ENCODE data around the gene IL1RAPL2.
"Not testable (repeated sequence)": the region's sequence is repeated elsewhere in the genome, so short reads cannot be mapped to it uniquely, and the experiment has no call there.

The IL1RAPL2 gene

DNA sequence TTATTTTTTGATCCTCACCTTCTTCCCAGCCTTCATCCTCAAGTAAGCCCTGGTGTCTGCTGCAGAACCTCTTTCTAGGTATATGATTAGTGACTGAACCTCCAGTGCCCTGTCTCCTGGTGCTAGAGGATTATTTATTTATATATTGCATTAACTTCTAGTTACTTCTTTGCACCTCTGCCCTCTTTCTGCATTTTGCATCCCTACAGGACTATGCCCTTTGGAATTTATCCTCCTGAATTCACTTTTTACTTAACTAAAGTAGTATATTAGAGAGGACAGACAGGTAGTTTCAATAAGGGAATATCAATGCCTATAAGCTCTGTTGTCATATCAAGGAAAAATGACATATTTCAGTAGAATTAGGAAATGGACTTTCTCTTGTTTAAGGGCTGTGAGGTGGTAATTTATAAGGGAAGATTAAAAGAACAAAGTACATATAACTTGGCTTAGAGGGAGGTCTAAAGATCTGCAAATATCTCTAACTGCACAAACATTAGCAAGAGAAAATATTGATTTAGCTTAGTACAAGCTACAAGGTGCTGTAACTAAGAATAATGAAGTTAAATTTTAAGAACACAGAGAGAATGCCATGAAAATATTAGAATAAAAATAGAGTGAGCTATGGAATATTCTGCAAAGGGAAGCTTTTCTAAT is 472.8 kb downstream of the IL1RAPL2 start:
- no peak for DNase-seq

DNA sequence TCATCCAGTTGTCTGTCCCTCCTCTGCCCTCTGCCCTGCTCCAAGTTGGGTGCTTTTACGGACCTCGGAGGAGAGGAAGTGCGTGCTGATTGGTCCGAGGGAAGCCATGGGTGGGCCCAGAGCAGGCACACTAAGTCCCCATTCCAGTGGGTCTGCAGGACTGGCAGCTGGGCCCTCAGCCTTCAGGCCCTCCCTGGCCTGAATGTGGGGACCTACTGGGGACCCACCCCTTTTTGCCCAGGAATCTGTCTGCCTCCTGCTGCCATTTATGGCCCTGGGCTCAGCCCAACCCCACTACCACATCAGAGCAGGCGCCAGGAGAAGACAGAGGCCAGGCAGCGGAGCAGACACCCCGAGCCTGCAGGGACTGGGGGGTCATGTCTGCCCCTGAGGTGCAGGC is 484.9 kb downstream of the IL1RAPL2 start:
- no peak for DNase-seq

DNA sequence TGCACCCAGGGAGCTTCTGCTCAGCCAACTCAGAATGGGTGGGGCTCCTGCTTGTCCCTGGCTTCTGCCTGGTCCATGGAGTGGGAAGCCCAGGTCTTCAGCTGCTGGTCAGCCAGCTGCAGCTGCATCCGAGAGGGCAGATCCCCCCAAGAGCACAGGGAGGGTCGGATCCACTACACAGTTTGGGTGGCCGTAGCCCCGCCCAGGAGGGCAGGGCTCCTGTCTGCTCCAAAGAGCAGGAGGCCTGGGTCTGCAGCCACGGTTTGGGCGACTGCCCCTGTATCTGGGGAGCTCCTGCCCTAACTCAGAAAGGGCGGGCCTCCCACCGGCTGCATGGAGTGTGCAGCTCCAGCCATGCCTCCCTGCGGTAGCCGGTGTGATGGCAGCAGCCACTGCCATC is 485.4 kb downstream of the IL1RAPL2 start:
- DNase-seq, result no peak

DNA sequence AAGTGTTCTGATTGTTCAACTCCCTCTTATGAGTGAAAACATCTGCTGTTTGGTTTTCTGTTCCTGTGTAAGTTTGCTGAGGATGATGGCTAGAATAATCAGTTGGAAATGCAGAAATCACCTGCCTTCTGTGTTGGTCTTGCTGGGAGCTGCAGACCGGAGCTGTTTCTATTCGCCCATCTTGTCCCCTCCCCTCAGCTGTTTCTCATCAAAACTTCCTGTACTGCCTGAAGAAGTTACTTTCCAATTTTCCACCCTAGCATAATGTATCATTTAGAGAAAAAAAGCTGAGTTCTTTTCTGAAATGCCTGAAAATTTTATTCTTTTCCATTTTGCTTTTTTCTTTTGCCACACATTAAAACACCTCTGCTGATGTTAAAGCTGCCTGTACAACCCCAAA is 486.9 kb downstream of the IL1RAPL2 start:
- no peak for DNase-seq

DNA sequence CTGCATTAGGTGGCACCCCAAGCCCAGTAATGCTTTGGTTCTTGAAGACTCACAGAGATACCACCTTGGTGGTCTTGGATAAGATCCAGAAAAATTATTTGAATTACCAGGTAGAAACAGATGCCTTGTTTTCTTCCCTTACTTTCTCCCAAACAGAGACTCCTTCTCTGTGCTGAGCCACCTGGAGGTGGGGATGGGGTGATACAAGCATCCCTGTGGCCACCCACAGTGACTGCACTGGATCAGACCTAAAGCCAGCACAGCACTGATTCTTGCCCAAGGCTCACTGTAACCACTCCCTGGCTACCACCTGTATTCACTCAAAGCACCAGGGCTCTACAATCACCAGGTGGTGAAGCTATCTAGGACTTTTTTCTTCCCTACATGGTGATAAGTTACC is 497.7 kb downstream of the IL1RAPL2 start:
- DNase-seq, result no peak

DNA sequence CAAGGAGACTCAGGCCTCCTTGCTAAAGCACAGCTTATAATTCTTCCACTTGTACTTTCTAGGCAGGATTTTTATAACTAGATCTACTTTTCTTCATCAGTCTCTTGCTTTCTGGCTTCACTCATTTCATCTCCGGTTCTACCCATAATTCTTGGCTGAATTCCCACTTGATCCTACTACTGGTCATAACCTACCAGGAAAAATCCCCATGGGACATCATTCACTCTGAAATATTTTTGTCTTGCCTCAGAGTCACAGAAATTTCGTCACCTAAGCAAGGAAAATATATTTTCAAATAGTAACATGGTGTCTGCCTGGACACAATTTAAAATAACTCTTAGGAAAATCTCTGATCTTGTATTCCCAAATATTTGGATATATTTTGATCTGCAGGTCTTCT is 532.2 kb downstream of the IL1RAPL2 start:
- no peak for DNase-seq

DNA sequence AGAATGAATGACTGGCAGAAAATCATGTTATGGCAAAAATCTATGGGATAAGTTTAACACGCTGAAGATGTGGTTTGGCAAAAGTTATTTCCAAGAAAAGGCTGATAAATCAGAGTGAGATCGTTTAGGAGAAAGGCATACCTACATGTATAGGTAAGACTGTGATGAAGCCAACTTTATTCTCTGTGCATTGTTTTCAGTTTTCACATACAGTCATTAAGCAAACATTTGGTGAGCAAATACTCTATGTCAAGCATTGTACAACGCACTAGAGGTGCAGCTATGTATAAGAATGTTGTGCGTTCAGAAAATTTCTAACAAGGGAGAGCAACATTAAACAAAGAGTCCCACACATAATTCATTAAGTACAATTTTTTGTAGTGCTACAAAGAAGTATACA is 532.8 kb downstream of the IL1RAPL2 start:
- DNase-seq, result no peak

DNA sequence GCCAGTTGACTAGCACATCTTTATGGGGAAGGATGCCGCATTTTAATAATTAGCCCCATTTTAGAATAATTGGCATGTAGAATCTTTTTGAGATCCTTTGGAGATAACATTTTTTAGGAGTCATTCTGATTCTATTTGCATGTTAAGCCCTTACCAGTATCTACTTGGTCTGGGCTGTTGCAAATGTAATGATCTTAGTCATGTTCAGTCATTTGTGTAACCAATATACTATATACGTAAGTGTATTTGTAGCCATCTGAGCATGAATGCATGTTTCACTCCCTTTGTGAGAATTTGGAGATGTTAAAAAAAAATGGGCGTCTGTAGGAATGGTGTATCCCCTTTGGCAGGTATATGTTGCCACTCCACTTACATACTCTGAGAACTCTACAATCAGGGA is 535.4 kb downstream of the IL1RAPL2 start:
- DNase-seq, result no peak

DNA sequence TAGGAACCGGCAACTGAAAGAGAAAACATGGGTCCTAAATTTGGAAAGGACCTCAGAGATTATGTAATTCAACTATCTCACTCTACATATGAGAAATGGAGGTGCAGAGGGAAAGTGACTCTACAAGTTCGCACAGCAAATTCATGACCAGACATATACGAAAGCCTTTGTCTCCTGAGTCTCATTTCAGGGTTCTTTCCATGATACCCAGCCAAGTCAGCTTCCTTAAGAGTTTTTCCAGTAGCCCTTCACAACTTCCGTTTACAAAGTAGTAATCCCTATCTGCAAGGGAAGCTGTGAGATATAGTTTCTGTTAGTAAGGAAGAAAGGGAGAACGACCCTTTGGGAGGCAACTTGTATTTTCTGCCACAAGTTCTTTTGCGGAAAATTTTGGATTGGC is 543.9 kb downstream of the IL1RAPL2 start:
- no peak for DNase-seq

DNA sequence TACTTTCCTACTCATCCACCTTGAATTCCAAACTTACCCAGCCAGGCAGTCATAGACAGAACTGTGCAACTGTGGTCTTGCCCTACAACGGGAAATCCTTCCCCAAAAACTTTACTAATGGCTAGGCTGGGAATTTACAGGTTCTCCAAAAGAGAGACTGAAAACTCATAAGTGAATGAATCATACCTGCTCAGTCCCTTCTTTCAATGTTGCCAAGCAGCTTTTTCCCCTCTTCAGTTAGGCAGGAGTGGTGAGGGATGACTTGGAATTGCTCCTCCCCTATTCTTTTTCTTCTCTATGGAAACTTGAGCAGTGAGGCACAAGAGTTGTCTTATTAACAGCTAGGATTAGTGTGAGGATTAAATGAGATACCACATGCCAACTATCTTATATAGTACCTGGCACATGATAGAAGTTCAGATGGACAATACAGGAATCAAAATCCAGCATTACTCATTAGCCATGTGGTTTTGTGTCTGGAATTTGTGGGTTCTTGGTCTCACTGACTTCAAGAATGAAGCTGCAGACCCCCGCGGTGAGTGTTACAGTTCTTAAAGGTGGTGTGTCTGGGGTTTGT is 548.6 kb downstream of the IL1RAPL2 start:
- no peak for DNase-seq

DNA sequence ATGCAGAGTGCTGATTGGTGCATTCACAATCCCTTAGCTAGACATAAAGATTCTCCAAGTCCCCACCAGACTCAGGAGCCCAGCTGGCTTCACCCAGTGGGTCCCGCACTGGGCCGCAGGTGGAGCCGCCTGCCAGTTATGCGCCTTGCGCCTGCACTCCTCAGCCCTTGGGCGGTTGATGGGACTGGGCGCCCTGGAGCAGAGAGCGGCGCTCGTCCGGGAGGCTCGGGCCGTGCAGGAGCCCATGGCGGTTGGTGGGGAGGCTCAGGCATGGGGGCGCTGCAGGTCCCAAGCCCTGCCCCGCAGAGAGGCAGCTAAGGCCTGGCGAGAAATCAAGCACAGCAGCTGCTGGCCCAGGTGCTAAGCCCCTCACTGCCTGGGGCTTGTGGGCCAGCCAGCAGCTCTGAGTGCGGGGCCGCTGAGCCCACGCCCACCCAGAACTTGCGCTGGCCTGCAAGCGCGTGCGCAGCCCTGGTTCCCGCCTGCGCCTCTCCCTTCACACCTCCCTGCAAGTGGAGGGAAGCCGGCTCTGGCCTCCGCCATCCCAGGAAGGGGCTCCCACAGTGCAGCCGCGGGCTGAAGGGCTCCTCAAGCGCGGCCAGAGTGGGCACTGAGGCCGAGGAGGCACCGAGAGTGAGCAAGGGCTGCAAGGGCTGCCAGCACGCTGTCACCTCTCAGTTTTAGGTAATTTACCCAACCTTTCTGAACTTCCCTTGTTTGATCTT is 549.8 kb downstream of the IL1RAPL2 start:
- DNase-seq, result not testable (repeated sequence)

DNA sequence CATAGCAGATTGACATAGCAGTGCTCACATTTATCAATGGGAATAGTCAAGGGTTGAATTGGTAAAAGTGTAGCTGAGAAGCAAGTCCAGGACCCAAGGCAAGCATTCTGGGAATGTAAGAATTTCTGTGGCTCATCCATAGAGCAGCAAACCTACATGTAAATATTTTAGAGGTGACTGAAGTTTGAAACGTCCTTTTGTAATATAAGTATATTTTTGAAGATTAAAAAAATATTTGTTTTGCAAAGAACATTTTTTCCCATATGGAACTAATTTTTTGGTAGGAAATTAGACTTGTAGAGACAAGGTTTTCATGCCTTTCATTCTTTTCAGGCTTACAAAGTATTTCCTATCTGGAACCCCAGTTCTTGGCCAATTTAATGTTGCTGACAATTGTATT is 550.5 kb downstream of the IL1RAPL2 start:
- DNase-seq, result no peak

DNA sequence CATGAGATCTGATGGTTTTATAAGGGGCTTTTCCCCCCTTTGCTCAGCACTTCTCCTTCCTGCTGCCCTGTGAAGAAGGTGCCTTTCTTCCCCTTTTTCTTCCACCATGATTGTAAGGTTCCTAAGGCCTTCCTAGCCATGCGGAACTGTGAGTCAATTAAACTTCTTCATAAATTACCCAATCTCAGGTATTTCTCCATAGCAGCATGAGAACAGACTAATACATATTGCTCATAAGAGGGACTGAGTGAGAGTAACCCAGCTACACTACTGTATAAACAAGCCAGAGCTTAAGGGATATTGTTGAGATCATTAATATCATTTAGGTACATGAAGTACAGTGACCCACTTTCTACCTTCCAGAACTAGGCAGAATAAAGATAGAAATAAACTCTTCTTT is 551.6 kb downstream of the IL1RAPL2 start:
- no peak for DNase-seq

DNA sequence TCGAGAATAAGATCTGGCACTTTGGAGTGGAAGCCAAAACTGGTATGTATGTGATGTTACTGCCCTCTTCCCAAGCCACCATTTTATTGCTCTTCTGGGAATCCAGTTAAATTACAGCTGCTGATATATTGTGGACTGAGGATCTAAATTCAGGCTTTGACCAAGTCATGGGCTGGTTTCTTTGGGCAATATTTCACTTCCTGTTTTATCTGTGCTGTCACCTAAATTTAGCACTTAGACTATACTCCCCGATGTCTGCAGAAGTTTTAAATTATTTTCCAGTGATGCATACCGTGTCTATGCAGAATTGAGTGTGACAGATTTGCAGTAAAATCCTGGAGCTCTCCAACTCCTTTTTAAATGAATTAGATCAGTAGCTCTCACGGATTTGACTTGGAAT is 554.5 kb downstream of the IL1RAPL2 start:
- no peak for DNase-seq

DNA sequence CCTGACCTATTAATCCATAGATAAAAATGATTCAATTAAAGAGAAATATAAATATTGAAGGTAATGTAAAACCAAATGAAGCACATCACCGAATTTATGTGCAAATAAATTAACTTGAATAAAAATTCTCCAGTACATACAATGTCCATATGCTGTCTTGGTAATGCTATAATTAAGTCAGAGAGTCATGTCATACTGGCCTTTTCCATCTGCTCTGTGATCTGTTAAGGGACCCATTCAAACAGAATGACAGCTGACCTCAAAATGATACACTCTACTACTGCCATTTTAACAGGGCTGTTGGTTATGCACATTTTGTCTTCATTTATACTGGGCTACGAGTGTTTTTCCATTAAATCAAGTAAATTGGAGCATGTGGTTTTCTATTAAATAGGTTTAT is 555.2 kb downstream of the IL1RAPL2 start:
- no peak for DNase-seq

DNA sequence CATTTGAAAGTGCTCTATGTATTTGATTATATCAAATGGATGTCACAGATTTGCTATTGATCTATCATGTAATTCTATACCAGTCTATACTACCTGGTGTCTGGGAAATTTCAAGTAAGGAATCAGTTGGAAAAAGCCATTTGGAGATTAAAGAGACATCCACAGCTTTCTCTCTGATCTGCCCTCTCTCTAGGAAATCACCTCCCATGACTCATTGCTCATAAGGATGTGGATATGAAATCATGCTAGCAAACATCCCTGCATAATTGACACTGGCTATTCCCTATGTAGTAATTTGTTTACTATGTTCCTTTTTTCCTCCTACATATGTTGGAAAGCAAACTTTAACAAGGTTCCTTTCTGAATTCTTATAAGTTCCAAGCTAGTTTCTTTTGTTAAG is 560.2 kb downstream of the IL1RAPL2 start:
- DNase-seq, result peak; percentile 41

DNA sequence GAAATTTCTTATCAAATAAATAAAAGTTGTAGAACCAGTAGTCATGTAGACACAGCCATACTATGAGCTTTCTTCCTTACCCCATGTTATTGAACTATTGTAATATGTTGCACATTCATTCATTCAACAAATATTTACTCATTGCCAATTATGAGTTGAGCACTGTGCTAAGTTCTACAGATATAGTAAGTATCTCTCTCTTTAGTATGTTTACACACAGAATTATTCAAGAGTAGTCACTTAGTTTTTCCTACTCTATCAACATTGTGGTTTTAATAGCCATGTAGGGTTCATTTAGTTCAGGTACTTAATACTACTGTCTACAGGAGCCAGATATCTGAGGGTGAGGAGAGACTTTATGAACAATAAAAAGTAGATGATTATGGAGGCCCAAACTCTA is 568.3 kb downstream of the IL1RAPL2 start:
- DNase-seq, result no peak

DNA sequence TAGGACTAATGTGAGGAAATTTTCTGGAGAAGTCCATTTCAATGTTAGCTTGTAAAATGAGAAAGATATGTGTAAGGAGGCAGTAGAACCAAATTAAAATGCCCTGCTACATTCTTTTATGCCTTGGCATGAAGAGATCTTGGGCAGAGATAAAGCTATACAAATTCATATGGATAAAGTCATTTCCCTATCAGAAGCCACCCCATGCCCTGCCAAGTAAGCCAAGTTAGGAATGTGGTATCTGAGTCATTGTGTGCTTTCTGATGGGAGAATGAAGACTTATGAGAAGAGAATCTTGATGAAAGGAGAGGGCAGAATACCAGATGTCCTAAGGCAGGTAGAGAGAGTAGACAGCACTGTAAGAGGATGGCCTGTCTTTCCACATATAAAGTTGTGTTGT is 570.8 kb downstream of the IL1RAPL2 start:
- peak; percentile 70 for DNase-seq

DNA sequence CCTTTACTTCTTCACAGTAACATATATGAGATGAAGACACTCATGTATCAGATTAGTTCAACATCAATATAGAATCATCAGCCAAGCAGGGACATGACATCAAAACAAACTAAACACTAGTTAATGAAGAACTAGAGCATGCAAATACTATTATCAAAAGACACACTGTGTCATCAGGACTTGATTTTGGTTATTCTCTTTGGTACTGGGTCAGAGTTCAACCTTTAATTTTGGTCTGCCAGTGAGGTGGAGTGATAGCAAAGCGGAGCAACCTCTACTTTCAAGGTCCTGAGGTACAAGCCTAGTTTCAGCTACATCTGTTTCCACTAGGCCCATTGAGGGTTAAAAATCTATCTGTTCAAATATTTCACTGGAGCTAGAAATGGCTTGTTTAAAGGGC is 584.0 kb downstream of the IL1RAPL2 start:
- DNase-seq, result no peak

DNA sequence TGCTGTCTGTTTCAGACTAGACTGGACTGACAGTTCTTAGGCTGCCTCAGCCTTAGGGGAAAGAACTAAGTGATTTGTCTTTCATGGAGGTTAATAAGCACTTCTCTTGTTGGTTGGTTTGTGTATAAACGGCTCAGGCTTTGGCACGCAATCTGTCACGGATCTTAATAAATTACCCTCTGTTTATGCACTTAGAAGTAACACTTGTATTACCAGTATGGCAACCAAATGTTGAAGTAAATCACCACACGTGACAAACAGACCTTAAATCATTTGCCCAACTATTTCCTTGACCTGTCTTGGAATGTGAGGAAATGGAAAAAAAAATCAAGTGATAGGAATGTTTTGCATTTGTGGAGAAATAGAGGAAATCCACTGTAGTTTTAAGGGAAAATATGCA is 584.6 kb downstream of the IL1RAPL2 start:
- no peak for DNase-seq

DNA sequence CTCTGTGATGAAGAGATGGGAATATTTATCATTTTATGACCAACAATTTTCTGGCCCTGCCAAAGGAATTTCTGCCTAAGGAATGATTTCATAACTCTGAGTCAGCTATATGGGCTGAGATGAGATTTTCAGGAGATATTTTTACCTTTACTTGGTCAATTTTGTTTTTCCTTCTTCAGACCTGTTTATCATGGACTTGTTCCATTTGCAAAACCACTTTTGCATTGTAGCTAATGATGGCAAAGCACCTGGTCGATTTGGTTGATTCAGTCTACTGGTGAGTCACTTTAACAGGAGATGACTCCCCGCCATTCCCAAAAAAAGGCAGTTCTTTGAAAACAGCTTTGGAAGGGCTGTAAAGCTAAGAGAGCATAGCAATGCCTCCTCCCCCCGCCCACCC is 601.2 kb downstream of the IL1RAPL2 start:
- no peak for DNase-seq

DNA sequence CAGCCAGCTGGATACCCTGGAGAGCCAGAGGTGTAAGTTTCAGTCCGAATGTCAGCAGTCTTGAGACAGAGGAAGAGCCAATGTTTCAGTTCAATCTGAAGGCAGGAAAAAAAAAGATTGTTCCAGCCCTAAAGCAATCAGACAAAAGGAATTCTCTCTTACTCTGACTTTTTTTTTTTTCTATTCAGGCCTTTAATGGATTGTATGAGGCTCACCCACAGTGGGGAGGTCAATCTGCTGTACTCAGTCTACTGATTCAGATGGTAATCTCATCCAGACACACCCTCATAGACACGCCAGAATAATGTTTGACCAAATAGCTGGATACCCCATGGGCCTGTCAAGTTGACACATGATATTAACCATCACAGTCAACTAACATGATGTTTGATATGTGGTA is 602.6 kb downstream of the IL1RAPL2 start:
- DNase-seq, result no peak

DNA sequence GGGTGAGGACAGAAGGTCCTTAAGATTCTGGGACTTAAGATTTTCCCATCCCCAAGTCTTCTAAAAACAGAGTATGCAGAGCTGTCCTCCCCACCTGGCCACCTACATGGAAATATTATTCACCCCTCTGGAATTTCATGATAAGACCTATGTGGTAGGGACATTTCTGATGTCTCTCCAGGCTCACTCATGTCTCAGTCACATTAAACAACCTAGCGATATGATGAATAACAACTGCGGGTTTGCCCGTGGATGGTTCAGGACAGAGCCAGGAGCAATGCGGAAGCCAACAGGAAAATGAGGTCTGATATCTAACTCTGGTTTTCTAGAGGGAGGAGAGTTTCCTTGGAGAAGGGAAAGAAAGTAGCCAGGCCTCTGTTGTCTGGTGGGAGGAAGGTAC is 607.1 kb downstream of the IL1RAPL2 start:
- no peak for DNase-seq

DNA sequence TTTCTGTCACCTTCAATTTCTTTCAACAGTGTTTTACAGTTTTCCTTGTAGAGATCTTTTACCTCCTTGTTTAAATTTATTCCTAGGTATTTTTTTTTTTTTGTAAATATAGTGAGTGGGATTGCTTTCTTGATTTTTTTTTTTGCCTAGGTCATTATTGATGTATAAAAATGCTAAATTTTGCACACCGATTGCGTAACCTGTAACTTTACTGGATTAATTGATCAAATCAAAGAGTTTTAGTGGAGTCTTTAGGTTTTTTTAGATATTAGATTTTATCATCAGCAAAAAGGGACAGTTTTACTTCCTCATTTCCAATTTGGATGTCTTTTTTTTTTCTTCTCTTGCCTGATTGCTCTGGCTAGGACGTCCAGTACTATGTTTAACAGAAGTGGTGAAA is 613.6 kb downstream of the IL1RAPL2 start:
- DNase-seq, result no peak

DNA sequence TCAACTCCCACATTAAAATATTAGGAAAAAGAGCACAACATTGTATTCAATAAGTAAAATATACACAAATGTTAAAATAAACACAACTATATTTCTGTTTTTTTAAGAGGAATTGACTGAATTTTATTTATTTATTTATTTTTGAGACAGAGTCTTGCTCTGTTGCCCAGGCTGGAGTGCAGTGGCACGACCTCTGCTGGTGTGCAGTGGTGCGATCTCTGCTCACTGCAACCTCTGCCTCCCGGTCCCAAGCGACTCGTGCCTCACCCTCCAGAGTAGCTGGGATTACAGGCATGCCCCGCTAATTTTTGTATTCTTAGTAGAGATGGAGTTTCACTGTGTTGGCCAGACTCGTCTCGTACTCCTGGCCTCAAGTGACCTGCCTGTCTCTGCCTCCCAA is 623.1 kb downstream of the IL1RAPL2 start:
- no peak for DNase-seq

Data from NCI-H226 (cell line).